ENCODE results near the gene PLCXD3. TPM values are rescaled to one million over a fixed set of nuclear protein-coding genes. Genes with fewer than 3 reads are reported as not detected.
A peak's percentile ranks its signal among the peaks of the same experiment; 100 is the strongest.

PLCXD3 gene
- total and polyA plus RNA-seq, 10 of the 15 experiments (the other 5 are each of a cell fraction or from before 2014, with no cell fraction given) = not detected

- ChIA-PET CTCF (interaction anchor here (0.7 kb wide), 1 partner anchor 190 kb away, joined by 3 read pairs; no protein-coding TSS in a partner anchor), POLR2A (no interaction called here)
- FAIRE-seq = no peak
Observed at GRCh38 chr5:41433552-41434181, 76.7 kb downstream of the PLCXD3 start.

More at GRCh38 chr5:41433552-41434181, 76.7 kb downstream of the PLCXD3 start:
- no peaks in the 10 kb centered on the region for H3K4me1 ChIP-seq (ENCODE audit: control insufficient read depth, insufficient read depth, low read length)
- no peak overlapping the region for H3K4me3 ChIP-seq
- H3K79me2 ChIP-seq (ENCODE audit: control insufficient read depth, insufficient read depth, low read length) = no peaks in the 10 kb centered on the region
- no peaks in the 10 kb centered on the region for H4K20me1 ChIP-seq (ENCODE audit: control insufficient read depth, insufficient read depth)
- ATAC-seq = no peak
- no peaks in the 10 kb centered on the region for H3K27me3 ChIP-seq (replicated peaks in 1 of 2; ENCODE audit: control insufficient read depth in 2 of 2, insufficient read depth in 2 of 2, low read length in 1 of 2)
- no peak overlapping the region for H3K27ac ChIP-seq (ENCODE audit: control insufficient read depth, insufficient read depth)
- intact Hi-C loops (cut with micrococcal nuclease; ENCODE audit: unreplicated experiment) (no loop called here), in situ Hi-C loops (cut with MboI) (no loop called here)
- ChIA-PET SMC1A (ENCODE audit: uncharacterized antibody, unreplicated experiment) (no interaction called here), RAD21 (ENCODE audit: unreplicated experiment) (no interaction called here)
- no peak overlapping the region for H3K4me2 ChIP-seq (ENCODE audit: control insufficient read depth, insufficient read depth)
- no peaks in the 10 kb centered on the region for H3K9me3 ChIP-seq (replicated peaks; ENCODE audit: control insufficient read depth, insufficient read depth, low read length)
- DNase-seq (ENCODE audit: low read depth, low spot score) = no peak
- TF ChIP-seq TAF1 (IDR thresholded peaks at IDR 0.05; ENCODE audit: borderline replicate concordance, low read depth, low read length) (no peak), CTCF (IDR thresholded peaks at IDR 0.05 in 2 of 3, conservative IDR thresholded peaks at IDR 0.05 in 1 of 3; ENCODE audit: control insufficient read depth in 2 of 3, extremely low read depth in 1 of 3, insufficient read depth in 1 of 3, low read depth in 3 of 3, low read length in 3 of 3) (peak; percentile 20 to 50 (median 41); a peak in 5 of 6 replicates)
- BruUV-seq (replicated peaks) = no TSS peak
- no peak overlapping the region for H2AFZ ChIP-seq (ENCODE audit: control insufficient read depth, low read depth, low read length)
- H3K36me3 ChIP-seq (ENCODE audit: control insufficient read depth in 2 of 2, insufficient read depth in 2 of 2, low read length in 1 of 2) = no peaks in the 10 kb centered on the region
- WGBS (ENCODE audit: insufficient coverage, insufficient replicate concordance, low lambda C conversion rate, missing lambda C conversion rate) = 68% methylated on average over 4 of the region's 4 CpGs
- H3K9ac ChIP-seq (ENCODE audit: control insufficient read depth, insufficient read depth, low read length) = no peak overlapping the region
